H9 (cell line): ENCODE data around the gene PHF20. TPM values are rescaled to one million over a fixed set of nuclear protein-coding genes. Genes with fewer than 3 reads are reported as not detected.
"Not testable (repeated sequence)": the region's sequence is repeated elsewhere in the genome, so short reads cannot be mapped to it uniquely, and the experiment has no call there.

Experiments used
- DNase-seq: peaks from one replicate; pipeline ENCODE4 v3.0.0-alpha.2; 2017
- H2AFZ ChIP-seq: one replicate; pipeline ENCODE4 v1.6.1; 2013; ENCODE audit warnings: mild to moderate bottlenecking, low read length, control low read depth, moderate library complexity
- H2AK5ac ChIP-seq: 2 replicates; pipeline ENCODE4 v1.6.1; 2013; ENCODE audit warnings: low read length, control low read depth, mixed read lengths; ENCODE audit not compliant: insufficient read length
- H2BK120ac ChIP-seq: one replicate; pipeline ENCODE4 v1.6.1; 2013; ENCODE audit warnings: low read depth, mild to moderate bottlenecking, low read length, control low read depth, inconsistent platforms; ENCODE audit not compliant: poor library complexity, severe bottlenecking
- H2BK12ac ChIP-seq: 2 replicates; pipeline ENCODE4 v1.6.1; 2013; ENCODE audit warnings: low read length, control low read depth, mixed read lengths, low read depth; ENCODE audit not compliant: insufficient read length
- H2BK15ac ChIP-seq: 2 replicates; pipeline ENCODE4 v1.6.1; 2013; ENCODE audit warnings: low read depth, low read length, control low read depth
- H2BK20ac ChIP-seq: one replicate; pipeline ENCODE4 v1.6.1; 2013; ENCODE audit warnings: low read depth, mild to moderate bottlenecking, low read length, control low read depth, inconsistent platforms; ENCODE audit not compliant: poor library complexity, severe bottlenecking
- H2BK5ac ChIP-seq: 2 replicates; pipeline ENCODE4 v1.6.1; 2013; ENCODE audit warnings: low read length, control low read depth, mixed read lengths; ENCODE audit not compliant: insufficient read length
- H3K14ac ChIP-seq: 2 replicates; pipeline ENCODE4 v1.6.1; 2013; ENCODE audit warnings: low read length, control low read depth; ENCODE audit not compliant: insufficient read depth
- H3K18ac ChIP-seq: 2 replicates; pipeline ENCODE4 v1.6.1; 2013; ENCODE audit warnings: low read depth, mild to moderate bottlenecking, mixed read lengths, low read length, control low read depth; ENCODE audit not compliant: insufficient read length
- H3K23ac ChIP-seq: 2 replicates; pipeline ENCODE4 v1.6.1; 2013; ENCODE audit warnings: low read length, control low read depth, mixed read lengths, low read depth; ENCODE audit not compliant: insufficient read length
- H3K23me2 ChIP-seq: 2 replicates; pipeline ENCODE4 v1.6.1; 2013; ENCODE audit warnings: low read depth, mild to moderate bottlenecking, mixed read lengths, low read length, control low read depth; ENCODE audit not compliant: insufficient read length, poor library complexity, severe bottlenecking
- H3K27ac ChIP-seq: 2 replicates; pipeline ENCODE4 v1.5.1; 2013; ENCODE audit warnings: low read length, control low read depth, mixed read lengths, low read depth; ENCODE audit not compliant: insufficient read length
- H3K27me3 ChIP-seq: 2 replicates; pipeline ENCODE4 v1.6.1; 2013; ENCODE audit warnings: low read length, control low read depth, inconsistent platforms; ENCODE audit not compliant: insufficient read depth
- H3K4ac ChIP-seq: 2 replicates; pipeline ENCODE4 v1.6.1; 2013; ENCODE audit warnings: low read depth, mild to moderate bottlenecking, control low read depth, inconsistent platforms, low read length, moderate library complexity
- H3K4me1 ChIP-seq: 2 replicates; pipeline ENCODE4 v1.6.1; 2013; ENCODE audit warnings: low read length, control low read depth, inconsistent platforms; ENCODE audit not compliant: insufficient read depth
- H3K4me2 ChIP-seq: 2 replicates; pipeline ENCODE4 v1.6.1; 2013; ENCODE audit warnings: low read length, control low read depth, mixed read lengths; ENCODE audit not compliant: insufficient read length, insufficient read depth
- H3K56ac ChIP-seq: 2 replicates; pipeline ENCODE4 v1.6.1; 2013; ENCODE audit warnings: low read depth, mild to moderate bottlenecking, mixed read lengths, low read length, control low read depth; ENCODE audit not compliant: insufficient read length
- H3K79me1 ChIP-seq: 2 replicates; pipeline ENCODE4 v1.6.1; 2013; ENCODE audit warnings: low read depth, mild to moderate bottlenecking, moderate library complexity, low read length, control low read depth, inconsistent platforms; ENCODE audit not compliant: insufficient read depth, poor library complexity, severe bottlenecking
- H3K79me2 ChIP-seq: 2 replicates; pipeline ENCODE4 v1.6.1; 2013; ENCODE audit warnings: low read length, control low read depth, inconsistent platforms; ENCODE audit not compliant: insufficient read depth
- H3K9ac ChIP-seq: 2 replicates; pipeline ENCODE4 v1.6.1; 2013; ENCODE audit warnings: low read length, control low read depth, mixed read lengths; ENCODE audit not compliant: insufficient read length; ENCODE audit errors: extremely low read depth
- H3K9me3 ChIP-seq: one replicate; pipeline ENCODE4 v1.6.1; 2013; ENCODE audit warnings: low read depth, low read length, inconsistent platforms; ENCODE audit not compliant: control insufficient read depth
- H3T11ph ChIP-seq: one replicate; pipeline ENCODE4 v1.6.1; 2013; ENCODE audit warnings: mild to moderate bottlenecking, low read length, control low read depth, inconsistent platforms
- H4K20me1 ChIP-seq: one replicate; pipeline ENCODE4 v1.6.1; 2013; ENCODE audit not compliant: control insufficient read depth, insufficient read length, insufficient read depth
- H4K5ac ChIP-seq: 2 replicates; pipeline ENCODE4 v1.6.1; 2013; ENCODE audit warnings: low read depth, mild to moderate bottlenecking, mixed read lengths, low read length, control low read depth; ENCODE audit not compliant: insufficient read length
- H4K8ac ChIP-seq: replicated peaks from 2 replicates; pipeline ENCODE4 v1.6.1; 2013; ENCODE audit warnings: low read length, control low read depth, mixed read lengths, low read depth; ENCODE audit not compliant: insufficient read length
- H4K91ac ChIP-seq: 2 replicates; pipeline ENCODE4 v1.6.1; 2013; ENCODE audit warnings: low read depth, mild to moderate bottlenecking, moderate library complexity, mixed read lengths, low read length, control low read depth; ENCODE audit not compliant: insufficient read length
- H3K27ac Mint-ChIP-seq, 3 experiments: 2 replicates in 2 of 3; 3 replicates in 1 of 3; pipeline ENCODE4 v1.8.0; 2020 to 2021; ENCODE audit warnings: mixed read lengths in 3 of 3, mild to moderate bottlenecking in 1 of 3, moderate library complexity in 1 of 3
- H3K27me3 Mint-ChIP-seq: 2 replicates; pipeline ENCODE4 v1.8.0; 2021; ENCODE audit warnings: low read depth, mild to moderate bottlenecking, moderate library complexity, mixed read lengths
- H3K36me3 Mint-ChIP-seq, 3 experiments: 2 replicates in 2 of 3; 3 replicates in 1 of 3; pipeline ENCODE4 v1.8.0; 2020 to 2021; ENCODE audit warnings: low read depth in 3 of 3, mixed read lengths in 3 of 3; ENCODE audit not compliant: insufficient read depth in 1 of 3
- H3K4me1 Mint-ChIP-seq, 2 experiments: 2 replicates each; pipeline ENCODE4 v1.8.0; 2020; ENCODE audit warnings: mixed read lengths in 2 of 2
- H3K4me3 Mint-ChIP-seq, 2 experiments: 2 replicates in 1 of 2; 3 replicates in 1 of 2; pipeline ENCODE4 v1.8.0; 2020 to 2021; ENCODE audit warnings: mild to moderate bottlenecking in 2 of 2, mixed read lengths in 2 of 2, moderate library complexity in 1 of 2
- H3K9me3 Mint-ChIP-seq, 2 experiments: 2 replicates in 1 of 2; 3 replicates in 1 of 2; pipeline ENCODE4 v1.8.0; 2020; ENCODE audit warnings: mild to moderate bottlenecking in 2 of 2, mixed read lengths in 2 of 2, moderate library complexity in 1 of 2
- WGBS: extraction: QIAGEN DNeasy Blood & Tissue Kit; methylation state at CpG from one replicate; pipeline ENCODE4 v1.1.7; 2013; ENCODE audit warnings: missing lambda C conversion rate, low lambda C conversion rate, mixed read lengths; ENCODE audit not compliant: insufficient read length; ENCODE audit errors: extremely low coverage; 5-methylcytosine and 5-hydroxymethylcytosine counted together
- total RNA-seq: library from RNA; stranded (reverse); gene quantifications from 2 replicates; pipeline ENCODE4 v1.2.1, GENCODE V29; 2021
- TF ChIP-seq, protein P1 (sequence below): fragments of 200-600 bp; sonication (generic); conservative IDR thresholded peaks from 3 replicates; pipeline ENCODE4 v1.8.0; 2021; ENCODE audit warnings: antibody characterized with exemption, mild to moderate bottlenecking

PHF20 gene
- total RNA-seq, 1 experiment from 2014 or later: 50.3 TPM

DNA sequence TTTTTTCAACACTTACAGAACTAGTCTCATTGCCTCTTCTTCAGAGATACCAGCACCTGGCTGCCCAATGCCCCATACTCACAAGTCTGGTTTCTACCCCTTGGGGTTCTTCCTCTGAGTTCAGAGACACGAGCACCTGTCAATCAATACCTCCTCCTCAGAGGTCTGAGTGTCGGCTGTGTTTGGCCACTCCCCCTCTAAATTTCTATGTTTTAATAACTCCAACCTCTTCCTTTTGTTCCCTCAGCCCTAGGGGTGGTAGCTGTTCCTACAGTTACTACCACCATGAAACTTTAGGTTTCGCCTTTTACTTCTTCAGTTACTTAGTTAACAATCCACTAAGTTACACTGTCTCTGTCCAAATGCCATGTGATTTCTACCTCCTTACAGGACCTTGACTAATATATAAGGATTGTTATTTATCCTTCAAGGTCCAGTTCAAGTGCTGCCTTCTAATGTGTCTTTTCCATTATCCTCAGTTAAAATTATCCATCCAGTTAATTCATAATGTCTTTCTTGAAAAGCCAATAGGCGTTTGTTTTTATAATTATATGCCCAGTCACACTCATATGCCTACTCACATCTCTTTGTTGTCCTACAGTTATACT lies 14.6 kb upstream of the PHF20 start:
- H3K27me3 ChIP-seq: no peaks in the 10 kb centered on the region
- H4K5ac ChIP-seq: no peak overlapping the region
- H2BK15ac ChIP-seq: no peak overlapping the region
- no peak for DNase-seq
- H4K91ac ChIP-seq: no peak overlapping the region
- H3K9me3 ChIP-seq: no peaks in the 10 kb centered on the region
- H3K4ac ChIP-seq: no peak overlapping the region
- no CpG with 5 or more reads among the region's 4 CpGs for WGBS
- Mint-ChIP-seq H3K4me1 (peaks cover 2 to 3% of the 10 kb centered on the region in 2 experiments; a peak in 2 of 4 replicates), H3K9me3 (no peaks in the 10 kb centered on the region), H3K36me3 (no peaks in the 10 kb centered on the region), H3K4me3 (no peak overlapping the region), H3K27ac (no peak overlapping the region), H3K27me3 (peaks cover 5% of the 10 kb centered on the region)
- H2BK20ac ChIP-seq: no peak overlapping the region
- no peaks in the 10 kb centered on the region for H4K20me1 ChIP-seq
- no peak overlapping the region for H3K23ac ChIP-seq
- TF ChIP-seq, protein P1, sequence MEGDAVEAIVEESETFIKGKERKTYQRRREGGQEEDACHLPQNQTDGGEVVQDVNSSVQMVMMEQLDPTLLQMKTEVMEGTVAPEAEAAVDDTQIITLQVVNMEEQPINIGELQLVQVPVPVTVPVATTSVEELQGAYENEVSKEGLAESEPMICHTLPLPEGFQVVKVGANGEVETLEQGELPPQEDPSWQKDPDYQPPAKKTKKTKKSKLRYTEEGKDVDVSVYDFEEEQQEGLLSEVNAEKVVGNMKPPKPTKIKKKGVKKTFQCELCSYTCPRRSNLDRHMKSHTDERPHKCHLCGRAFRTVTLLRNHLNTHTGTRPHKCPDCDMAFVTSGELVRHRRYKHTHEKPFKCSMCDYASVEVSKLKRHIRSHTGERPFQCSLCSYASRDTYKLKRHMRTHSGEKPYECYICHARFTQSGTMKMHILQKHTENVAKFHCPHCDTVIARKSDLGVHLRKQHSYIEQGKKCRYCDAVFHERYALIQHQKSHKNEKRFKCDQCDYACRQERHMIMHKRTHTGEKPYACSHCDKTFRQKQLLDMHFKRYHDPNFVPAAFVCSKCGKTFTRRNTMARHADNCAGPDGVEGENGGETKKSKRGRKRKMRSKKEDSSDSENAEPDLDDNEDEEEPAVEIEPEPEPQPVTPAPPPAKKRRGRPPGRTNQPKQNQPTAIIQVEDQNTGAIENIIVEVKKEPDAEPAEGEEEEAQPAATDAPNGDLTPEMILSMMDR: no peak
- no peak overlapping the region for H3K27ac ChIP-seq
- no peaks in the 10 kb centered on the region for H3K23me2 ChIP-seq
- H3K18ac ChIP-seq: no peak overlapping the region
- no peak overlapping the region for H2AFZ ChIP-seq
- no peak overlapping the region for H3T11ph ChIP-seq
- no peak overlapping the region for H2AK5ac ChIP-seq
- no peak overlapping the region for H3K9ac ChIP-seq
- H3K4me1 ChIP-seq: no peaks in the 10 kb centered on the region
- H2BK5ac ChIP-seq: no peak overlapping the region
- no peak overlapping the region for H3K14ac ChIP-seq
- no peaks in the 10 kb centered on the region for H3K79me1 ChIP-seq
- H2BK120ac ChIP-seq: no peak overlapping the region
- H2BK12ac ChIP-seq: no peak overlapping the region
- H4K8ac ChIP-seq: no peak overlapping the region
- no peak overlapping the region for H3K4me2 ChIP-seq
- no peaks in the 10 kb centered on the region for H3K79me2 ChIP-seq
- no peak overlapping the region for H3K56ac ChIP-seq

DNA sequence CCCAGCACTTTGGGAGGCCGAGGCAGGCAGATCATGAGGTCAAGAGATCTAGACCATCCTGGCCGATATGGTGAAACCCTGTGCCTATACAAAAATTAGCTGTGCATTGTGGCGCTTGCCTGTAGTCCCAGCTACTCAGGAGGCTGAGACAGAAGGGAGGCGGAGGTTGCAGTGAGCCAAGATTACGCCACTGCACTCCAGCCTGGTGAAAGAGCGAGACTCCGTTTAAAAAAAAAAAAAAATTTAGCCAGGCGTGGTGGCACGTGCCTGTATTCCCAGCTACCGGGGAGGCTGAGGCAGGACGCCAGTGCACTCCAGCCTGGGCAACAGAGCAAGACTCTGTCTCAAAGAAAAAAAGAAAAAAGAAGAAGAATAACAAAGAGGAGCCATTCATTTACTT lies 10.3 kb upstream of the PHF20 start:
- H3K9me3 Mint-ChIP-seq, H3K18ac ChIP-seq: not testable (repeated sequence)

More for the DNA sequence above, 10.3 kb upstream of the PHF20 start:
- H3K23ac ChIP-seq, H3K14ac ChIP-seq, H2AK5ac ChIP-seq, H4K8ac ChIP-seq, H3K4me1 ChIP-seq, H3K27ac ChIP-seq, H4K20me1 ChIP-seq, H3K9ac ChIP-seq, H2BK5ac ChIP-seq, H3K9me3 ChIP-seq, H3K4me2 ChIP-seq, DNase-seq, H3K27me3 ChIP-seq, H3K79me1 ChIP-seq, H2AFZ ChIP-seq, H4K91ac ChIP-seq, H3K4me1 Mint-ChIP-seq, H2BK15ac ChIP-seq, H3K27ac Mint-ChIP-seq, H3K79me2 ChIP-seq, H3K23me2 ChIP-seq, H3K4ac ChIP-seq, H3T11ph ChIP-seq, H3K4me3 Mint-ChIP-seq, H3K27me3 Mint-ChIP-seq, H2BK12ac ChIP-seq, H2BK120ac ChIP-seq, H2BK20ac ChIP-seq, H3K36me3 Mint-ChIP-seq, H3K56ac ChIP-seq, H4K5ac ChIP-seq: not testable (repeated sequence)
- no CpG with 5 or more reads among the region's 11 CpGs for WGBS
